Effector CD8-positive, alpha-beta T cell (primary cell): ENCODE data around the gene OR4P4.

Experiments used
- DNase-seq: peaks from one replicate; lab custom pipeline; 2025; lab: John Stamatoyannopoulos, UW
- total RNA-seq, 4 experiments: gene quantifications; one replicate each; lab custom pipeline; 2026; lab: John Stamatoyannopoulos, UW

Gene OR4P4
- 0 reads per million in 4 experiments for total RNA-seq

- no peak for DNase-seq
These were observed at the start of gene OR4P4 for GRCh38 chr11:55634813-55635212. TSS of gene OR4P4 (plus strand) at chr11:55635113.

GRCh38 chr11:55607545-55607944 is 27.4 kb upstream of the OR4P4 start, which contains the start of gene OR4C11:
TSS of gene OR4C11 (minus strand) at chr11:55607645. CDS start at chr11:55604373, 3,272 bp downstream.
- DNase-seq, result no peak

DNA sequence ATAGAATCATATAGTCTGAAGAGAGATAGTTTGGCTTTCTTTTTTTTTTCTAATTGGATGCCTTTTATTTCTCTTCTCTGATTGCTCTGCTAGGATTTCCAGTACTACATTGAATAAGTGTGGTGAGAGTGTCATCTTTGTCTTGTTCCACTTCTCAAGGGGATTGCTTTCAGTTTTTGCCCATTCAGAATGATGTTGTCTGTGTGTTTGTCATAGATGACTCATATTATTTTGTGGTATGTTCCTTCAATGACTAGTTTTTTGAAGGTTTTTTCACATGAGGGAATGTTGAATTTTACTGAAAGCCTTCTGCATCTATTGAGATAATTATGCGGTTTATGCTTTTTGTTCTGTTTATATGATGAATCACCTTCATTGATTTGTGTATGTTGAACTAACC is 10.4 kb upstream of the OR4P4 start:
- DNase-seq, result no peak

DNA sequence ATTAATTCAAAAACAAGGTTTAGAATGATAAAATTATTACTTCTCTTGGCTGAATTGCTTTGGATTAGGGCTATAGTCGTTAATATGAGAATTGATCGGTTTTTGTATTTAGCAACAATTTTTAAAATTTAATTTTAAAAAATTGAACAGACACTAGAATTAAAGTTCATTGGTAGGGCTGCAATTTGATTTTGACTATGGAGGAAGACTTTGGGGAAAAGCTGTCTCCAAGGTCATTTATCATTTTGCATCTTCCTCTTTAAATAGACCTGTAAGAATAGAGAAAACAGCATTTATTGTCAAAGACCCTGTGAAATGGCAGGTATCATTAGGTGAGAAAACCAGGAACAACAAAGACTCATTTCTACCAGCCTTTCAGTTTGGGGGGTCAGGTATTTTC is 13.1 kb downstream of the OR4P4 start, which contains the start of gene OR4S2:
Gene OR4S2 (plus strand): TSS at position 301 of the 400 bp plus-strand sequence. CDS start 2,577 bp downstream, outside the sequence.
- no peak for DNase-seq

GRCh38 chr11:55652560-55652959 is 17.6 kb downstream of the OR4P4 start:
- no peak for DNase-seq

DNA sequence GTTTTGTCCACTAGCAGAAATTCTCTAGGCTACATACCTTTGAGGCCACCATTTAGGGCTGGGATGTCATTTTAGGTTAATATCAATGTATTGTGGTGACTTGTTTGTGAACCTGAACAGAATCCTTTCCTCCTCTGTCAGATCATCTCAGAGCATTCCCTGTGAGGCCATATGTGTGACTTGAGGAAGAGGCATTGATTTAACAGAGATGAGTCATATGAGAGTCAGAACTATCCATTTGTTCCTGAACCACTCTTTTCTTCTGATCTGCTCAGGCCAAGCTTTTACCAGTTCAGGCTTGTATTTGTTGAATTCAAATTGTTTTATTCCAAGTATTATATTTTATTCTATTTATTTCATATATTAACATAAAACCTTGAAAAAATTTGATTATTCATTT is 20.2 kb downstream of the OR4P4 start:
- DNase-seq, result no peak

GRCh38 chr11:55658031-55658573 is 23.2 kb downstream of the OR4P4 start:
- DNase-seq, result no peak

DNA sequence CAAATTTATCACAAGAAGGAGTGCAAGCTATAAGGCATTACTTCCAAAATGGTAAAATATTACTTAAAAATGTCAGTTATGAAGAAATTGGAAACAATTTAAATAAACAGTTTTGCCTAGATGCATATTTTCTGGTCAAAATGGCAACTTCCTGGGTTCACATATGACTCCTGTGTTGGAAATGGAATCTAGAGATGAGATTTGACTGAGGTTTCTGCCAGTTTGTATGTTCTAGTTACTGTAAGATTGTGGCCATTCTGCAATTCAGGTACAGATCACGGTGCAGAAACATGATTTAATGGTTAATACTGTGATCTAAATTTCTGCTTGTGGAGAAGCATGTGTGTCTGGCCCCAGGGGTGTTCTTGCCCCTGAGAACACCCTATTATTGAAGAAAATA is 23.7 kb downstream of the OR4P4 start:
- no peak for DNase-seq

GRCh38 chr11:55661901-55662300 is 27.0 kb downstream of the OR4P4 start, which contains the start of gene OR4C6:
TSS of gene OR4C6 (plus strand) at chr11:55662201. CDS start at chr11:55665167, 2,966 bp downstream.
- DNase-seq, result no peak

GRCh38 chr11:55669376-55669775 is 34.5 kb downstream of the OR4P4 start:
- DNase-seq, result no peak

- no peak for DNase-seq
These were observed 38.9 kb downstream of the OR4P4 start for GRCh38 chr11:55673860-55674259.
